ENCODE measurements around the gene ZDHHC16.

- TF ChIP-seq, protein P1, sequence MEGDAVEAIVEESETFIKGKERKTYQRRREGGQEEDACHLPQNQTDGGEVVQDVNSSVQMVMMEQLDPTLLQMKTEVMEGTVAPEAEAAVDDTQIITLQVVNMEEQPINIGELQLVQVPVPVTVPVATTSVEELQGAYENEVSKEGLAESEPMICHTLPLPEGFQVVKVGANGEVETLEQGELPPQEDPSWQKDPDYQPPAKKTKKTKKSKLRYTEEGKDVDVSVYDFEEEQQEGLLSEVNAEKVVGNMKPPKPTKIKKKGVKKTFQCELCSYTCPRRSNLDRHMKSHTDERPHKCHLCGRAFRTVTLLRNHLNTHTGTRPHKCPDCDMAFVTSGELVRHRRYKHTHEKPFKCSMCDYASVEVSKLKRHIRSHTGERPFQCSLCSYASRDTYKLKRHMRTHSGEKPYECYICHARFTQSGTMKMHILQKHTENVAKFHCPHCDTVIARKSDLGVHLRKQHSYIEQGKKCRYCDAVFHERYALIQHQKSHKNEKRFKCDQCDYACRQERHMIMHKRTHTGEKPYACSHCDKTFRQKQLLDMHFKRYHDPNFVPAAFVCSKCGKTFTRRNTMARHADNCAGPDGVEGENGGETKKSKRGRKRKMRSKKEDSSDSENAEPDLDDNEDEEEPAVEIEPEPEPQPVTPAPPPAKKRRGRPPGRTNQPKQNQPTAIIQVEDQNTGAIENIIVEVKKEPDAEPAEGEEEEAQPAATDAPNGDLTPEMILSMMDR (IDR thresholded peaks at IDR 0.05), result no peak
- no peak for TF ChIP-seq POLR2A (IDR thresholded peaks at IDR 0.05)
Observed at GRCh38 chr10:97466755-97467154, 20.8 kb downstream of the ZDHHC16 start.

Measured in uterus (tissue), 2 donors.